MM.1S (cell line): ENCODE data around the gene PIP5K1A.

ENCODE experiments used
- DNase-seq: peaks from one replicate; pipeline ENCODE4 v3.0.0-alpha.2; 2015
- H2AFZ ChIP-seq: fragments of 300-600 bp; sonication (generic); 2 replicates; pipeline ENCODE4 v1.6.0; 2016; ENCODE audit warnings: antibody characterized with exemption, low read length
- H3F3A ChIP-seq: fragments of 300-600 bp; sonication (generic); 2 replicates; pipeline ENCODE4 v1.6.1; 2016; ENCODE audit warnings: mild to moderate bottlenecking, antibody characterized with exemption, low read length, moderate library complexity, mixed read lengths; ENCODE audit not compliant: insufficient read depth
- H3K27ac ChIP-seq: fragments of 300-600 bp; sonication (generic); 2 replicates; pipeline ENCODE4 v1.5.1; 2016; ENCODE audit warnings: mild to moderate bottlenecking, low read length
- H3K27me3 ChIP-seq: fragments of 300-600 bp; sonication (generic); replicated peaks from 2 replicates; pipeline ENCODE4 v1.6.0; 2016; ENCODE audit warnings: low read length; ENCODE audit not compliant: insufficient read depth
- H3K36me3 ChIP-seq: fragments of 300-600 bp; sonication (generic); replicated peaks from 2 replicates; pipeline ENCODE4 v1.6.1; 2016; ENCODE audit warnings: mild to moderate bottlenecking, low read length, mixed read lengths; ENCODE audit not compliant: insufficient read depth
- H3K4me1 ChIP-seq: fragments of 300-600 bp; sonication (generic); 2 replicates; pipeline ENCODE4 v1.6.1; 2016; ENCODE audit warnings: low read length, mixed read lengths
- H3K4me2 ChIP-seq: fragments of 300-600 bp; sonication (generic); 2 replicates; pipeline ENCODE4 v1.6.0; 2016; ENCODE audit warnings: low read depth, low read length
- H3K4me3 ChIP-seq: fragments of 300-600 bp; sonication (generic); 2 replicates; pipeline ENCODE4 v1.5.1; 2016; ENCODE audit warnings: low read length, mixed read lengths
- H3K79me2 ChIP-seq: fragments of 300-600 bp; sonication (generic); 2 replicates; pipeline ENCODE4 v1.6.1; 2016; ENCODE audit warnings: mixed run types, low read length, mixed read lengths
- H3K9ac ChIP-seq: fragments of 300-600 bp; sonication (generic); 2 replicates; pipeline ENCODE4 v1.6.1; 2016; ENCODE audit warnings: low read length, mixed read lengths
- H3K9me2 ChIP-seq: fragments of 300-600 bp; sonication (generic); replicated peaks from 2 replicates; pipeline ENCODE4 v1.6.1; 2016; ENCODE audit warnings: mild to moderate bottlenecking, low read length, mixed read lengths; ENCODE audit not compliant: insufficient read depth
- H3K9me3 ChIP-seq: fragments of 300-600 bp; sonication (generic); replicated peaks from 2 replicates; pipeline ENCODE4 v1.6.1; 2016; ENCODE audit warnings: mild to moderate bottlenecking, low read length, mixed read lengths; ENCODE audit not compliant: insufficient read depth
- H4K20me1 ChIP-seq: fragments of 300-600 bp; sonication (generic); 2 replicates; pipeline ENCODE4 v1.6.1; 2016; ENCODE audit warnings: mild to moderate bottlenecking, low read length, moderate library complexity, mixed read lengths; ENCODE audit not compliant: insufficient read depth
- CTCF ChIP-seq: fragments of 300-600 bp; sonication (generic); IDR thresholded peaks from 2 replicates; pipeline ENCODE4 v1.5.1; 2016; ENCODE audit warnings: antibody characterized with exemption, low read length, mixed read lengths
- EZH2 ChIP-seq: fragments of 300-600 bp; sonication (generic); optimal IDR thresholded peaks from 2 replicates; pipeline ENCODE3; 2017; ENCODE audit warnings: low read depth, mild to moderate bottlenecking, antibody characterized with exemption, low read length, mixed read lengths
- EZH2phosphoT487 ChIP-seq: fragments of 300-600 bp; sonication (generic); IDR thresholded peaks from 2 replicates; pipeline ENCODE4 v1.6.1; 2018; ENCODE audit warnings: antibody characterized with exemption, low read length

PIP5K1A gene

GRCh38 chr1:151210830-151211229 is 12.5 kb downstream of the PIP5K1A start:
- Histone ChIP-seq H3K9ac (no peak overlapping the region), H3K4me2 (no peak overlapping the region), H3K79me2 (peaks cover 83% of the 10 kb centered on the region), H3K36me3 (0 out of 2 replicates have a peak, but pooled peaks cover 8% of the 10 kb centered on the region), H3K27ac (no peak overlapping the region), H2AFZ (no peak overlapping the region), H3K9me2 (no peaks in the 10 kb centered on the region), H3K4me1 (no peaks in the 10 kb centered on the region), H3K4me3 (no peak overlapping the region), H3K9me3 (no peaks in the 10 kb centered on the region), H4K20me1 (0 out of 2 replicates have a peak, but pooled peaks cover 4% of the 10 kb centered on the region), H3F3A (no peaks in the 10 kb centered on the region; the same call in 1 of the 2 replicates), H3K27me3 (no peaks in the 10 kb centered on the region)
- TF ChIP-seq CTCF (no peak), EZH2phosphoT487 (no peak), EZH2 (no peak)
- no peak for DNase-seq

- no peaks in the 10 kb centered on the region for H3K4me1 ChIP-seq
Observed at GRCh38 chr1:151211972-151212705, 13.8 kb downstream of the PIP5K1A start.

GRCh38 chr1:151213560-151213959 is 15.2 kb downstream of the PIP5K1A start:
- no peaks in the 10 kb centered on the region for H4K20me1 ChIP-seq
- no peaks in the 10 kb centered on the region for H3K36me3 ChIP-seq
- H3K4me3 ChIP-seq = no peak overlapping the region

More at GRCh38 chr1:151211972-151212705, 13.8 kb downstream of the PIP5K1A start:
- Histone ChIP-seq H3K4me3 (no peak overlapping the region), H3K36me3 (0 out of 2 replicates have a peak, but pooled peaks cover 2% of the 10 kb centered on the region), H3K9ac (no peak overlapping the region), H3K27me3 (no peaks in the 10 kb centered on the region), H3K79me2 (peaks cover 80% of the 10 kb centered on the region), H4K20me1 (no peaks in the 10 kb centered on the region), H3K9me2 (no peaks in the 10 kb centered on the region), H3F3A (no peaks in the 10 kb centered on the region; the same call in 1 of the 2 replicates), H3K9me3 (no peaks in the 10 kb centered on the region), H3K27ac (no peak overlapping the region), H2AFZ (no peak overlapping the region), H3K4me2 (no peak overlapping the region)
- TF ChIP-seq EZH2phosphoT487 (no peak), CTCF (no peak), EZH2 (no peak)
- DNase-seq = no peak

More at GRCh38 chr1:151213560-151213959, 15.2 kb downstream of the PIP5K1A start:
- Histone ChIP-seq H3K9me2 (no peaks in the 10 kb centered on the region), H3K27ac (no peak overlapping the region), H3K4me2 (no peak overlapping the region), H3K4me1 (no peaks in the 10 kb centered on the region), H3K79me2 (peaks cover 82% of the 10 kb centered on the region), H3K27me3 (no peaks in the 10 kb centered on the region), H3F3A (no peaks in the 10 kb centered on the region; the same call in 1 of the 2 replicates), H3K9me3 (no peaks in the 10 kb centered on the region), H3K9ac (no peak overlapping the region), H2AFZ (no peak overlapping the region)
- no peak for DNase-seq
- no peak for TF ChIP-seq EZH2
- no peak for TF ChIP-seq EZH2phosphoT487
- no peak for TF ChIP-seq CTCF
